ENCODE results near the gene PIK3C2B.

DNA sequence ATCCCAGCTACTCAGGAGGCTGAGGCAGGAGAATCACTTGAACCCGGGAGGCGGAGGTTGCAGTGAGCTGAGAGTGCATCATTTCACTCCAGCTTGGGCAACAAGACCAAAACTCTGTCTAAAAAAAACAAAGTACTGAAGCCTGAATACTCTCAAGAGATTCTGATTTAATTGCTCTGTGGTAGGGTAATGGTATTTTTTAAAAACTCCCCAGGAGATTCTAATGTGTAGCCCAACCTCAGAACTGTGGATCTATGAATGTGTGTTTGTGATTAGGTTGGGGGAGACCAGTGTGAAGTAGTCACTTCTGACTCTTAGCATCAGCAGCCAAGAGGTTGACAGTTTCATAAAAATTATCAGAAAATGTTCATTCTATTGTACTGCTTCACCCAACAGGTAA lies 21.9 kb downstream of the PIK3C2B start:
- TF ChIP-seq CTCF (IDR thresholded peaks at IDR 0.05) (no peak), EP300 (IDR thresholded peaks at IDR 0.05) (no peak)

Measured in suprapubic skin (tissue), 3 donors.